ENCODE data around the gene RSAD2. TPM values are rescaled to one million over a fixed set of nuclear protein-coding genes. Genes with fewer than 3 reads are reported as not detected.

Gene RSAD2
- total and polyA plus RNA-seq, 2 experiments from 2014 or later, result 0.10 TPM; not detected in 1

DNA sequence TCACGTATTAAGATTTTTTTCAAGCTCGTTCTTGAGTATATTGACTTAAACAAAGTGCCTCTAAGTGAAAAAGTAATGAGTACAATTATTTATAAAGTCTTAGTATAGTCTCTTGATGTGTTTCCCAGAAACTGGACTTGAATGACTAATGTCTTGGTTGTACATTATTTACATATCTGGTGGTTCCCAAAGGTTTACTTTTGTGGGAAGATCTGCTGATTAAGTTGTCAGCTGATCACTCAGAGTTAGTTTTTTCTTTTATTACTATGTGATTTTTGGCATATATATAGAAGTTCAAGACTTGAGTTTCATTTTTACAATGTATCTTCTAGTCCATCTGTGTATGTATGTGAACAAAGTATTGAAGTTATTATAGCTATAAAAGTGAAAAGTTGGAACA, 69.1 kb downstream of the RSAD2 start:
- Mint-ChIP-seq H3K4me3 (no peak overlapping the region), H3K4me1 (no peaks in the 10 kb centered on the region), H3K9me3 (no peaks in the 10 kb centered on the region; the same call in 2 of the 3 replicates), H3K27ac (no peak overlapping the region), H3K36me3 (ENCODE audit: low read depth) (peaks cover 18% of the 10 kb centered on the region), H3K27me3 (ENCODE audit: insufficient read depth, low read depth, poor library complexity) (peaks cover 6% of the 10 kb centered on the region)
- Histone ChIP-seq H4K20me1 (replicated peaks; ENCODE audit: insufficient read depth) (no peaks in the 10 kb centered on the region), H3F3A (replicated peaks; ENCODE audit: low read depth) (no peaks in the 10 kb centered on the region), H3K27me3 (ENCODE audit: insufficient read depth) (no peaks in the 10 kb centered on the region), H3K27ac (ENCODE audit: low read depth) (no peak overlapping the region), H2AFZ (no peak overlapping the region), H3K36me3 (ENCODE audit: insufficient read depth) (no peaks in the 10 kb centered on the region), H3K9me2 (ENCODE audit: insufficient read depth) (no peaks in the 10 kb centered on the region), H3K4me1 (ENCODE audit: insufficient read depth) (no peaks in the 10 kb centered on the region), H3K4me3 (no peak overlapping the region), H3K4me2 (no peak overlapping the region), H3K79me2 (replicated peaks; ENCODE audit: insufficient read depth) (no peaks in the 10 kb centered on the region)
- DNase-seq (ENCODE audit: low spot score), result no peak
- no peak for TF ChIP-seq EZH2 (IDR thresholded peaks at IDR 0.05; ENCODE audit: low read depth, unreplicated experiment)
- TF ChIP-seq JUNB (IDR thresholded peaks at IDR 0.05; ENCODE audit: unreplicated experiment), result no peak
- no peak for TF ChIP-seq STAT1 (IDR thresholded peaks at IDR 0.05; ENCODE audit: unreplicated experiment)
- TF ChIP-seq EZH2phosphoT487 (IDR thresholded peaks at IDR 0.05; ENCODE audit: unreplicated experiment), result no peak
- TF ChIP-seq CREB1 (CRISPR knock-in tag; IDR thresholded peaks at IDR 0.05; ENCODE audit: low read depth), result no peak
- no peak for TF ChIP-seq ZNF331 (CRISPR knock-in tag; IDR thresholded peaks at IDR 0.05; ENCODE audit: low read depth)
- TF ChIP-seq, protein P1, sequence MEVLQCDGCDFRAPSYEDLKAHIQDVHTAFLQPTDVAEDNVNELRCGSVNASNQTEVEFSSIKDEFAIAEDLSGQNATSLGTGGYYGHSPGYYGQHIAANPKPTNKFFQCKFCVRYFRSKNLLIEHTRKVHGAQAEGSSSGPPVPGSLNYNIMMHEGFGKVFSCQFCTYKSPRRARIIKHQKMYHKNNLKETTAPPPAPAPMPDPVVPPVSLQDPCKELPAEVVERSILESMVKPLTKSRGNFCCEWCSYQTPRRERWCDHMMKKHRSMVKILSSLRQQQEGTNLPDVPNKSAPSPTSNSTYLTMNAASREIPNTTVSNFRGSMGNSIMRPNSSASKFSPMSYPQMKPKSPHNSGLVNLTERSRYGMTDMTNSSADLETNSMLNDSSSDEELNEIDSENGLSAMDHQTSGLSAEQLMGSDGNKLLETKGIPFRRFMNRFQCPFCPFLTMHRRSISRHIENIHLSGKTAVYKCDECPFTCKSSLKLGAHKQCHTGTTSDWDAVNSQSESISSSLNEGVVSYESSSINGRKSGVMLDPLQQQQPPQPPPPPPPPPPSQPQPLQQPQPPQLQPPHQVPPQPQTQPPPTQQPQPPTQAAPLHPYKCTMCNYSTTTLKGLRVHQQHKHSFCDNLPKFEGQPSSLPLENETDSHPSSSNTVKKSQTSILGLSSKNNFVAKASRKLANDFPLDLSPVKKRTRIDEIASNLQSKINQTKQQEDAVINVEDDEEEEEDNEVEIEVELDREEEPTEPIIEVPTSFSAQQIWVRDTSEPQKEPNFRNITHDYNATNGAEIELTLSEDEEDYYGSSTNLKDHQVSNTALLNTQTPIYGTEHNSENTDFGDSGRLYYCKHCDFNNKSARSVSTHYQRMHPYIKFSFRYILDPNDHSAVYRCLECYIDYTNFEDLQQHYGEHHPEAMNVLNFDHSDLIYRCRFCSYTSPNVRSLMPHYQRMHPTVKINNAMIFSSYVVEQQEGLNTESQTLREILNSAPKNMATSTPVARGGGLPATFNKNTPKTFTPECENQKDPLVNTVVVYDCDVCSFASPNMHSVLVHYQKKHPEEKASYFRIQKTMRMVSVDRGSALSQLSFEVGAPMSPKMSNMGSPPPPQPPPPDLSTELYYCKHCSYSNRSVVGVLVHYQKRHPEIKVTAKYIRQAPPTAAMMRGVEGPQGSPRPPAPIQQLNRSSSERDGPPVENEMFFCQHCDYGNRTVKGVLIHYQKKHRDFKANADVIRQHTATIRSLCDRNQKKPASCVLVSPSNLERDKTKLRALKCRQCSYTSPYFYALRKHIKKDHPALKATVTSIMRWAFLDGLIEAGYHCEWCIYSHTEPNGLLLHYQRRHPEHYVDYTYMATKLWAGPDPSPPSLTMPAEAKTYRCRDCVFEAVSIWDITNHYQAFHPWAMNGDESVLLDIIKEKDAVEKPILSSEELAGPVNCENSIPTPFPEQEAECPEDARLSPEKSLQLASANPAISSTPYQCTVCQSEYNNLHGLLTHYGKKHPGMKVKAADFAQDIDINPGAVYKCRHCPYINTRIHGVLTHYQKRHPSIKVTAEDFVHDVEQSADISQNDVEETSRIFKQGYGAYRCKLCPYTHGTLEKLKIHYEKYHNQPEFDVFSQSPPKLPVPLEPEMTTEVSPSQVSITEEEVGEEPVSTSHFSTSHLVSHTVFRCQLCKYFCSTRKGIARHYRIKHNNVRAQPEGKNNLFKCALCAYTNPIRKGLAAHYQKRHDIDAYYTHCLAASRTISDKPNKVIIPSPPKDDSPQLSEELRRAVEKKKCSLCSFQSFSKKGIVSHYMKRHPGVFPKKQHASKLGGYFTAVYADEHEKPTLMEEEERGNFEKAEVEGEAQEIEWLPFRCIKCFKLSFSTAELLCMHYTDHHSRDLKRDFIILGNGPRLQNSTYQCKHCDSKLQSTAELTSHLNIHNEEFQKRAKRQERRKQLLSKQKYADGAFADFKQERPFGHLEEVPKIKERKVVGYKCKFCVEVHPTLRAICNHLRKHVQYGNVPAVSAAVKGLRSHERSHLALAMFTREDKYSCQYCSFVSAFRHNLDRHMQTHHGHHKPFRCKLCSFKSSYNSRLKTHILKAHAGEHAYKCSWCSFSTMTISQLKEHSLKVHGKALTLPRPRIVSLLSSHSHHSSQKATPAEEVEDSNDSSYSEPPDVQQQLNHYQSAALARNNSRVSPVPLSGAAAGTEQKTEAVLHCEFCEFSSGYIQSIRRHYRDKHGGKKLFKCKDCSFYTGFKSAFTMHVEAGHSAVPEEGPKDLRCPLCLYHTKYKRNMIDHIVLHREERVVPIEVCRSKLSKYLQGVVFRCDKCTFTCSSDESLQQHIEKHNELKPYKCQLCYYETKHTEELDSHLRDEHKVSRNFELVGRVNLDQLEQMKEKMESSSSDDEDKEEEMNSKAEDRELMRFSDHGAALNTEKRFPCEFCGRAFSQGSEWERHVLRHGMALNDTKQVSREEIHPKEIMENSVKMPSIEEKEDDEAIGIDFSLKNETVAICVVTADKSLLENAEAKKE (CRISPR knock-in tag; IDR thresholded peaks at IDR 0.05), result no peak
- TF ChIP-seq ZNF114 (CRISPR knock-in tag; IDR thresholded peaks at IDR 0.05), result no peak
- TF ChIP-seq, protein P2, sequence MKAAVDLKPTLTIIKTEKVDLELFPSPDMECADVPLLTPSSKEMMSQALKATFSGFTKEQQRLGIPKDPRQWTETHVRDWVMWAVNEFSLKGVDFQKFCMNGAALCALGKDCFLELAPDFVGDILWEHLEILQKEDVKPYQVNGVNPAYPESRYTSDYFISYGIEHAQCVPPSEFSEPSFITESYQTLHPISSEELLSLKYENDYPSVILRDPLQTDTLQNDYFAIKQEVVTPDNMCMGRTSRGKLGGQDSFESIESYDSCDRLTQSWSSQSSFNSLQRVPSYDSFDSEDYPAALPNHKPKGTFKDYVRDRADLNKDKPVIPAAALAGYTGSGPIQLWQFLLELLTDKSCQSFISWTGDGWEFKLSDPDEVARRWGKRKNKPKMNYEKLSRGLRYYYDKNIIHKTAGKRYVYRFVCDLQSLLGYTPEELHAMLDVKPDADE (IDR thresholded peaks at IDR 0.05), result no peak
- TF ChIP-seq POLR2AphosphoS5 (IDR thresholded peaks at IDR 0.05; ENCODE audit: low read depth), result no peak
- TF ChIP-seq, protein P3, sequence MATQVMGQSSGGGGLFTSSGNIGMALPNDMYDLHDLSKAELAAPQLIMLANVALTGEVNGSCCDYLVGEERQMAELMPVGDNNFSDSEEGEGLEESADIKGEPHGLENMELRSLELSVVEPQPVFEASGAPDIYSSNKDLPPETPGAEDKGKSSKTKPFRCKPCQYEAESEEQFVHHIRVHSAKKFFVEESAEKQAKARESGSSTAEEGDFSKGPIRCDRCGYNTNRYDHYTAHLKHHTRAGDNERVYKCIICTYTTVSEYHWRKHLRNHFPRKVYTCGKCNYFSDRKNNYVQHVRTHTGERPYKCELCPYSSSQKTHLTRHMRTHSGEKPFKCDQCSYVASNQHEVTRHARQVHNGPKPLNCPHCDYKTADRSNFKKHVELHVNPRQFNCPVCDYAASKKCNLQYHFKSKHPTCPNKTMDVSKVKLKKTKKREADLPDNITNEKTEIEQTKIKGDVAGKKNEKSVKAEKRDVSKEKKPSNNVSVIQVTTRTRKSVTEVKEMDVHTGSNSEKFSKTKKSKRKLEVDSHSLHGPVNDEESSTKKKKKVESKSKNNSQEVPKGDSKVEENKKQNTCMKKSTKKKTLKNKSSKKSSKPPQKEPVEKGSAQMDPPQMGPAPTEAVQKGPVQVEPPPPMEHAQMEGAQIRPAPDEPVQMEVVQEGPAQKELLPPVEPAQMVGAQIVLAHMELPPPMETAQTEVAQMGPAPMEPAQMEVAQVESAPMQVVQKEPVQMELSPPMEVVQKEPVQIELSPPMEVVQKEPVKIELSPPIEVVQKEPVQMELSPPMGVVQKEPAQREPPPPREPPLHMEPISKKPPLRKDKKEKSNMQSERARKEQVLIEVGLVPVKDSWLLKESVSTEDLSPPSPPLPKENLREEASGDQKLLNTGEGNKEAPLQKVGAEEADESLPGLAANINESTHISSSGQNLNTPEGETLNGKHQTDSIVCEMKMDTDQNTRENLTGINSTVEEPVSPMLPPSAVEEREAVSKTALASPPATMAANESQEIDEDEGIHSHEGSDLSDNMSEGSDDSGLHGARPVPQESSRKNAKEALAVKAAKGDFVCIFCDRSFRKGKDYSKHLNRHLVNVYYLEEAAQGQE (IDR thresholded peaks at IDR 0.05; ENCODE audit: unreplicated experiment), result no peak
- TF ChIP-seq, protein P4, sequence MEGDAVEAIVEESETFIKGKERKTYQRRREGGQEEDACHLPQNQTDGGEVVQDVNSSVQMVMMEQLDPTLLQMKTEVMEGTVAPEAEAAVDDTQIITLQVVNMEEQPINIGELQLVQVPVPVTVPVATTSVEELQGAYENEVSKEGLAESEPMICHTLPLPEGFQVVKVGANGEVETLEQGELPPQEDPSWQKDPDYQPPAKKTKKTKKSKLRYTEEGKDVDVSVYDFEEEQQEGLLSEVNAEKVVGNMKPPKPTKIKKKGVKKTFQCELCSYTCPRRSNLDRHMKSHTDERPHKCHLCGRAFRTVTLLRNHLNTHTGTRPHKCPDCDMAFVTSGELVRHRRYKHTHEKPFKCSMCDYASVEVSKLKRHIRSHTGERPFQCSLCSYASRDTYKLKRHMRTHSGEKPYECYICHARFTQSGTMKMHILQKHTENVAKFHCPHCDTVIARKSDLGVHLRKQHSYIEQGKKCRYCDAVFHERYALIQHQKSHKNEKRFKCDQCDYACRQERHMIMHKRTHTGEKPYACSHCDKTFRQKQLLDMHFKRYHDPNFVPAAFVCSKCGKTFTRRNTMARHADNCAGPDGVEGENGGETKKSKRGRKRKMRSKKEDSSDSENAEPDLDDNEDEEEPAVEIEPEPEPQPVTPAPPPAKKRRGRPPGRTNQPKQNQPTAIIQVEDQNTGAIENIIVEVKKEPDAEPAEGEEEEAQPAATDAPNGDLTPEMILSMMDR (conservative IDR thresholded peaks at IDR 0.05; ENCODE audit: low read depth in 2 of 2), result no peak
- no peak for ATAC-seq
